Measurements from ENCODE around the gene ACADSB.

ACADSB gene

DNA sequence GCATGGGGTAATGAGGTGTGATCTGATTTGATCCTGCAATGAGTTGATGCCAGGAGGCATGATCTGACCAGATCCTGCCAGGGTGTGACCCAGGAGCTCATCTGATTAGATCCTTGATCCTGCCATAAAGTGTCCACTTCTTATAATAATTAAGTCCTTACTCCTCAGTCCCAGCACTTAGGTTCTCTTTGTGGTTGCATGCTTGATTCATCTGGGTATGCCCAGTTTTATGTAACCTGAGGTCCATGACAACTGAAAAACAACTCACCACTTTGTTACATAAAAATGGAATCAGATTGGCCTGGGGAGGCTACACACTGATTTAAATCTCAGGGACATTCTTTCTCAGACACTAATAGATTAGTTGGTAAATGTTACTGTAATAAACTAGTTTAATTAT, 19.1 kb downstream of the ACADSB start:
- no peaks in the 10 kb centered on the region for H3K27me3 ChIP-seq
- no peaks in the 10 kb centered on the region for H3K36me3 ChIP-seq

DNA sequence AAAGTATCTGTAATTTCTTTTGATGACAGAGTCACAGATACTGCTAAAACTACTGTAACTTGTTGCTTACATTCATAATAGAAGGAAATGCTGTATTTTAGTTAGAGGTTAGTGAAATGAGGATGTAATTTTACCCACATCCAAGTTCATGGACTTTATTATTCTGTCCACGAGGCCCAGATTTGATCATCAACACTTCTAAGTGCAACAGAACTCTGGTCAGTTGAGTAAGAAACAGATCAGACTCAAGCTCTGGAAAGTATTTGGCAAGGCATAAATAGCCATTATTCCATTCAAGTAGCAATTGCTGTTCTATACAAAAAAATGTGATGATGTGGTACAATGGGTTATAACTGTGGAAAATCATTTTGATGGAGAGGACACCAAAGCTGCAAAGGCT, 22.3 kb downstream of the ACADSB start:
- no peaks in the 10 kb centered on the region for H3K9me3 ChIP-seq
- no peak overlapping the region for H3K4me3 ChIP-seq (ENCODE audit: low read depth in 1 of 2, low read length in 1 of 2)
- H3K27me3 ChIP-seq = no peaks in the 10 kb centered on the region
- H3K27ac ChIP-seq = no peak overlapping the region
- TF ChIP-seq, protein P1, sequence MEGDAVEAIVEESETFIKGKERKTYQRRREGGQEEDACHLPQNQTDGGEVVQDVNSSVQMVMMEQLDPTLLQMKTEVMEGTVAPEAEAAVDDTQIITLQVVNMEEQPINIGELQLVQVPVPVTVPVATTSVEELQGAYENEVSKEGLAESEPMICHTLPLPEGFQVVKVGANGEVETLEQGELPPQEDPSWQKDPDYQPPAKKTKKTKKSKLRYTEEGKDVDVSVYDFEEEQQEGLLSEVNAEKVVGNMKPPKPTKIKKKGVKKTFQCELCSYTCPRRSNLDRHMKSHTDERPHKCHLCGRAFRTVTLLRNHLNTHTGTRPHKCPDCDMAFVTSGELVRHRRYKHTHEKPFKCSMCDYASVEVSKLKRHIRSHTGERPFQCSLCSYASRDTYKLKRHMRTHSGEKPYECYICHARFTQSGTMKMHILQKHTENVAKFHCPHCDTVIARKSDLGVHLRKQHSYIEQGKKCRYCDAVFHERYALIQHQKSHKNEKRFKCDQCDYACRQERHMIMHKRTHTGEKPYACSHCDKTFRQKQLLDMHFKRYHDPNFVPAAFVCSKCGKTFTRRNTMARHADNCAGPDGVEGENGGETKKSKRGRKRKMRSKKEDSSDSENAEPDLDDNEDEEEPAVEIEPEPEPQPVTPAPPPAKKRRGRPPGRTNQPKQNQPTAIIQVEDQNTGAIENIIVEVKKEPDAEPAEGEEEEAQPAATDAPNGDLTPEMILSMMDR (IDR thresholded peaks at IDR 0.05) = no peak
- H3K36me3 ChIP-seq = no peaks in the 10 kb centered on the region
- H3K4me1 ChIP-seq (ENCODE audit: control insufficient read depth in 1 of 2, insufficient read depth in 1 of 2, low read depth in 1 of 2, low read length in 1 of 2) = no peaks in the 10 kb centered on the region

More for the DNA sequence above, 19.1 kb downstream of the ACADSB start:
- TF ChIP-seq, protein P1 (IDR thresholded peaks at IDR 0.05) = no peak
- Histone ChIP-seq H3K4me1 (ENCODE audit: control insufficient read depth in 1 of 2, insufficient read depth in 1 of 2, low read depth in 1 of 2, low read length in 1 of 2) (no peaks in the 10 kb centered on the region), H3K27ac (no peak overlapping the region), H3K9me3 (no peaks in the 10 kb centered on the region), H3K4me3 (ENCODE audit: low read depth in 1 of 2, low read length in 1 of 2) (no peak overlapping the region)

DNA sequence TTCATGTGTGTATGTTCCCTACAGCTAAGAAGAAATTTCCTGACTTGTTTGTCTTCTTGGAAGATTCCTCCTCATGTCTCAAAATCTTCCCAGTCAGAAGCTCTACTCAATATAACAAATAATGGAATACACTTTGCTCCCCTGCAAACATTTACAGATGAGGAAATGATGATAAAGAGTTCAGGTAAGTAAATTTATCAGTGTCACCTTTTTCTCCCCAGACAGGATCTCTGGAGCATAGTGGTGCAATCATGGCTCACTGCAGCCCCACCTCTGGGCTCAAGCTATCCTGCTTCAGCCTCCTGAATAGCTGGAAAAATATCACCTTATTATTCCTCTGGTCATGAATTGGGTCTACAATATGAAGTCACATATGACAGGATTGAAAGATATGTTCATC, 25.5 kb downstream of the ACADSB start:
- Histone ChIP-seq H3K4me3 (ENCODE audit: low read depth in 1 of 2, low read length in 1 of 2) (no peak overlapping the region), H3K9me3 (no peaks in the 10 kb centered on the region), H3K27me3 (no peaks in the 10 kb centered on the region), H3K4me1 (ENCODE audit: control insufficient read depth in 1 of 2, insufficient read depth in 1 of 2, low read depth in 1 of 2, low read length in 1 of 2) (peaks cover 0 to 6% of the 10 kb centered on the region in 2 experiments), H3K27ac (no peak overlapping the region), H3K36me3 (no peaks in the 10 kb centered on the region)
- TF ChIP-seq, protein P1 (IDR thresholded peaks at IDR 0.05) = no peak

DNA sequence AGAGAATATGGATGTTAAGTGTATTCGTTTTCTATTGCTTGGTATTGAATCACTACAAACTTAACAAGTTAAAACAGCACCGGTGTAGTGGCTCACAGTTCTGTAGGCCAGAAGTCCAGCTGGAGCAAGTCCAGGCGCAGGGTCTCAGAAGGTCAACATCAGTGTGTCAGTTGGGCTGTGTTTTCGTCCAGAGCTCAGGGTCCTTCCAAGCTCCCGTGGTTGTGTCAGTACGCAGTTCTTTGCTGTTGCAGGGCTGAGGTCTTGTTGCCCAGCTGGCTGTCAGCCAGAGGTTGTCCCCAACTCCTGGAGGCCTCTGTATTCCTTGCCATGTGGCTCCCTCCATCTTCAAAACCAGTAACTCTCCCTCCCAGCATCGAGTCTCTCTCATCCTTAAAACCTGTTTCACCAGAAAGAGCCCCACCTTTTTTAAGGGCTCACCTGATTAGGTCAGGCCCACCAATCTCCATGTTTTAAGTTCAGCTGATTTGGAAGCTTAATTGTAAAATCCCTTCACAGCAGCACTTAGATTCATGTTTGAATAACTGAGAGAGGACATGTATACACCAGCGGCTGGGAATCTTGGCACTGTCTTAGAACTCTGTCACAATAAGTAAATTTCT, 26.8 kb downstream of the ACADSB start:
- Histone ChIP-seq H3K27ac (no peak overlapping the region), H3K4me3 (ENCODE audit: low read depth in 1 of 2, low read length in 1 of 2) (no peak overlapping the region), H3K4me1 (ENCODE audit: control insufficient read depth in 1 of 2, insufficient read depth in 1 of 2, low read depth in 1 of 2, low read length in 1 of 2) (peaks cover 0 to 7% of the 10 kb centered on the region in 2 experiments), H3K9me3 (no peaks in the 10 kb centered on the region), H3K36me3 (no peaks in the 10 kb centered on the region), H3K27me3 (no peaks in the 10 kb centered on the region)
- TF ChIP-seq, protein P1 (IDR thresholded peaks at IDR 0.05) = no peak

DNA sequence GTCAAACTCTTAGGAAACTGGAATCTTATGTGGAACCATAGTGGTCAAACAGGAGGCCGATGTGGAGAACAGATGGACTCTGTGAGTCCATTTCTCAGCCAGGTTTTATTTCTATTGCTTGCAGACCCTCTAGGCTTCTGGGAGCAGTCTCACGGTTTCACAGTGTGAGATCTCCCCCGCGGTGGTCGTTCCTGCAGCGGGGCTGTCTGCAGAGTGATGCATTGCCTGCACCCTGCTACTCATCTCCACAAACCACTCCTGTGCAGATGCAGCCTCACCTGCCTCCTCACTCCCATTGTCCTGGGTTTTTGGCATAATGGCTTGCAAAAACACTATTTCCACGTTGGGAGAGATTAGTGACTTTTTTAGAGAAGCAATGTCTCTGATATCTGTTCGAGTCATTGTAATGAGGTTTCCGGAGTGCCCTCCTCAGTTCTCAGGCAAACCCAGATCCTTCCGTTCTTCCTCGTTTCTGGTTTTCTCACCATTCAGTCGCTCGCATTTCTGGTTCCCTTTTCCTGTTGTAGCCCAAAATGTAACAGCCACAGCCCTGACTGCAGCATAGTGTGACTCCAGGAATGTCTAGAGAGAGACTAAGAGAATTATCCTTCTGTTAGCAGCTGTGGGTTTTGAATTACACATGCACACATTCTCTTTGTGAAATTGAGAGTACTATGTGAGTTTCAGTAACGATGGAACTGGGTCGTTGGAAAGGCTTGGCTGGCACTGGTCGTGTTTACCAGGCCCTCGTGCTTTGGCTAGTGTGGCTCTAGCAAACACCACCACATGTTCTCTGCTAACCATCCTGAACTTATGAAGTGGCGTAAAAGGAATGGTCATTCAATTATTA, 30.2 kb downstream of the ACADSB start:
- Histone ChIP-seq H3K9me3 (no peaks in the 10 kb centered on the region), H3K4me3 (ENCODE audit: low read depth in 1 of 2, low read length in 1 of 2) (no peak overlapping the region), H3K27me3 (no peaks in the 10 kb centered on the region), H3K4me1 (ENCODE audit: control insufficient read depth in 1 of 2, insufficient read depth in 1 of 2, low read depth in 1 of 2, low read length in 1 of 2) (peaks cover 0 to 7% of the 10 kb centered on the region in 2 experiments), H3K27ac (no peak overlapping the region), H3K36me3 (no peaks in the 10 kb centered on the region)
- TF ChIP-seq, protein P1 (IDR thresholded peaks at IDR 0.05) = no peak

Data from neutrophil (primary cell).